ENCODE data around the gene REG4.
"Not testable (repeated sequence)": the region's sequence is repeated elsewhere in the genome, so short reads cannot be mapped to it uniquely, and the experiment has no call there.

The REG4 gene

DNA sequence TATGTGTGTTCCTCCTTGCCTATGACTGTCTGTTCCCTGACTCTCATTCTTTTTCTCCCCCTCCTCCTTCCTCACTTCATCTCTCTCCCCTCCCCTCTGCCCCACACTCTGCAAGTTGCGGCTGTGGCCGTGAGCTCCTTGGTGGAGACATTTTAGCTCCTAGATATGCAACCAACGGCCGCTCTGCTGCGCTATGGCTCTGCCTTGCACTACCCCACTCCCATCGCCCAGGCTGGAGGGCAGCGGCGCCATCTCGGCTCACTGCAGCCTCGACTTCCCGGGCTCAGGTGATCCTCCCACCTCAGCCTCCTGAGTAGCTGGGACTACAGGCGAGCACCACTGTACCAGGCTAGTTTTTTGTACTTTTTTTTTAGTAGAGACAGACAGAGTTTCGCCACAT is 5.5 kb downstream of the REG4 start:
- no peak for DNase-seq

GRCh38 chr1:119805247-119805646 is 6.0 kb downstream of the REG4 start:
- no peak for DNase-seq

- DNase-seq, result no peak
Measured at GRCh38 chr1:119799599-119800177, 11.6 kb downstream of the REG4 start.

GRCh38 chr1:119799003-119799402 is 12.3 kb downstream of the REG4 start:
- DNase-seq, result no peak

- DNase-seq, result no peak
Measured at GRCh38 chr1:119797606-119798005, 13.7 kb downstream of the REG4 start.

GRCh38 chr1:119797162-119797561 is 14.1 kb downstream of the REG4 start:
- DNase-seq, result no peak

GRCh38 chr1:119795261-119796200 is 15.7 kb downstream of the REG4 start:
- DNase-seq, result no peak

- no peak for DNase-seq
Measured at GRCh38 chr1:119794876-119795240, 16.4 kb downstream of the REG4 start.

- no peak for DNase-seq
Measured at GRCh38 chr1:119794230-119794875, 16.9 kb downstream of the REG4 start.

GRCh38 chr1:119791377-119791776 is 19.9 kb downstream of the REG4 start:
- no peak for DNase-seq

- DNase-seq, result no peak
Measured at GRCh38 chr1:119790451-119791198, 20.6 kb downstream of the REG4 start.

GRCh38 chr1:119787776-119788175 is 23.5 kb downstream of the REG4 start:
- DNase-seq, result no peak

DNA sequence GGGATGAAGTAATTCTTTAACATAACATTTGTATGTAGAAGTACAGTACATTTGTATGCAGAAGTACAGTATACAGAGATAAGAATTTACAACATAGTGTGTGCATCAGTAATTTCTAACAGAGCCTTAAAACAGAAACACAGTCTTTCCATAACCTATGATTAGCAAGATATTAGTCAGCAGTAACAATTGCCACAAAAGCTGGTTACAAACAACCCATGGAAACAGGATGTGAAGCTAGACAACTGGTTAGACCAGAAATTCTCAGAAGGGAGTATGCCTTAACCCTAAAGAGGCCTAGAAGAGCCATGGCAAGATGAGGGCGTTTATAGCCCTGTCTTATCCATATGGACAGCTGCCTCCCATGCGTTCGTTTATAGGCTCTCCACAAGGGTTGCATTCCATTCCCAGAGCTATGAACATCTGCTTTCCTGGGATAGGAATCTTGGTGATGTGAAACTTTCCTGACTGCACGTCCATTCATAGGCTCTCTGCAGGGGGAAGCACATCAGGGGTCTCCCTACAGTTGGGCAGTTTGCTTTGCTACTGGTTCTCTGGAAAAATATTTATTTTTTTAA is 24.7 kb downstream of the REG4 start:
- not testable (repeated sequence) for DNase-seq

DNA sequence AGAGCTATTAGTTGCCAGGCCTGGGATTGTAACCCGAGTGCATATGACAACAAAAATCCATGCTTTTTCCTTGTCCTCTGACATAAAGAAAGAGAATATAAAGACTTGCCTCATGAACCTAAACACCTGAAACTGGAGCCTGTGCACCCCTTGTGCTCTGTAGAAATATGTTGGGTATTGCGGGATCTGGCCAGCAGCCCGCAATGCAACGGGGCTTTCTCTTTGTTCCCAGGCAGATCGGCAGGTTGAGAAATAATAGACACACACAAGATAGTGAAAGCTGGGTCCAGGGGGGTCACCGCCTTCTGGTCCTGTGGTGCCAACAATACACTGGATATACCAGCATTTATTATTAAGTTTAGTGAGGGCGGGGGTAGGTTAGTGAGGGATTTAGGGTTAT is 25.2 kb downstream of the REG4 start:
- DNase-seq, result not testable (repeated sequence)

GRCh38 chr1:119784191-119784781 is 27.0 kb downstream of the REG4 start:
- no peak for DNase-seq

- DNase-seq, result no peak
Measured at GRCh38 chr1:119783354-119784185, 27.7 kb downstream of the REG4 start.

- DNase-seq, result no peak
Measured at GRCh38 chr1:119782631-119783325, 28.5 kb downstream of the REG4 start.

- DNase-seq, result no peak
Measured at GRCh38 chr1:119781434-119782210, 29.6 kb downstream of the REG4 start.

DNA sequence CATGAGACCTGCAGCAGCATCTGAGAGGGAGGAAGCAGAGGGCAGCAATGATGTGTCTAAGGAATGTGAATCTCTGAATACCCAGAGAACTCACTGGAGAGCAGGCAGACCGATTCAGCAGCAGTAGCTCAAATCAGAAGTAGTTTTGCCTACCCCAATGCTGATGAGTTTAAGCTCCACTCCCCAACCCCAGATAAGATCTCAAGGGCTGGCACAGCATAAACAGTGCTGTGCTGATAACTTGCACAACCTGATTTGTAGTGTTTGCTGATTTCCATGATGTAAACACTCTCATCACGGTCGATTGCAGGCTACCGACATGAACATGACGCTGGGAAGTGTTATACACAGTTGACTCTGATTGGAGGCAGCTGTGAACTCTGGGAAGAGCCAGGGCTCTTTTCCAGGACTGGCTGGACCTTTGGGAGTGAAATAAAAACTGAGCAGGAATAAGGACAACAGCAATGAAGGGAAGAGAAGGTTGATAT is 31.3 kb downstream of the REG4 start:
- no peak for DNase-seq

All from activated gamma-delta T cell treated with Interleukin-2 at 50 U/mL for 16 hours (primary cell).